ENCODE measurements around the gene B9D1.

The B9D1 gene

DNA sequence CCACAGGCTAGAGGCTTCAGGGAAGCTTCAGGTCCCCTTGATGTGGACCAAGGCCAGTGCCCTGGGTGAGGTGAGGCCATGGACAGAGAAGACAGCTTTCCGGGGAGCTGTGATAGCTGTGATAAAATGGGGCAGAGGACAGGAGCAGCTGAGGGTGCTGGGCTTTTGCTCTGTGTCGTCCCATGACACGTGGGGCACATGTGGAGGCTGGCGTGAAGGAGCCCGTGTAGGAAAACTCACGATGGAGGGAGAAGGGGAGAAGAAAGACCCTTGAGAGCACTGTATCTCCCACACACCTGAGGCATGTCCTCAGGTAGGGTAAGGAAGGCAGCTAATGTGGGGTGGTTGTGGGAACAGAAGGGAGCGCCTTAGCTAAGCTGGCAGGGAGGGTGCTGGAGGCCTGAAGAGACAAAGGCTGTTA is 21.3 kb downstream of the B9D1 start:
- DNase-seq (ENCODE audit: extremely low spot score), result no peak
- no peak for TF ChIP-seq HDGF (IDR thresholded peaks at IDR 0.05; ENCODE audit: borderline replicate concordance)
- no peak for TF ChIP-seq SP1 (IDR thresholded peaks at IDR 0.05)
- TF ChIP-seq FOXK2 (IDR thresholded peaks at IDR 0.05), result no peak
- TF ChIP-seq ARNT (IDR thresholded peaks at IDR 0.05), result no peak
- TF ChIP-seq SUZ12 (IDR thresholded peaks at IDR 0.05), result no peak
- no peak for TF ChIP-seq LEF1 (IDR thresholded peaks at IDR 0.05; ENCODE audit: borderline replicate concordance)
- TF ChIP-seq ZNF384 (IDR thresholded peaks at IDR 0.05), result no peak
- no peak for TF ChIP-seq CTBP1 (IDR thresholded peaks at IDR 0.05; ENCODE audit: borderline replicate concordance)
- TF ChIP-seq FOXA1 (IDR thresholded peaks at IDR 0.05), result no peak
- TF ChIP-seq, protein P1, sequence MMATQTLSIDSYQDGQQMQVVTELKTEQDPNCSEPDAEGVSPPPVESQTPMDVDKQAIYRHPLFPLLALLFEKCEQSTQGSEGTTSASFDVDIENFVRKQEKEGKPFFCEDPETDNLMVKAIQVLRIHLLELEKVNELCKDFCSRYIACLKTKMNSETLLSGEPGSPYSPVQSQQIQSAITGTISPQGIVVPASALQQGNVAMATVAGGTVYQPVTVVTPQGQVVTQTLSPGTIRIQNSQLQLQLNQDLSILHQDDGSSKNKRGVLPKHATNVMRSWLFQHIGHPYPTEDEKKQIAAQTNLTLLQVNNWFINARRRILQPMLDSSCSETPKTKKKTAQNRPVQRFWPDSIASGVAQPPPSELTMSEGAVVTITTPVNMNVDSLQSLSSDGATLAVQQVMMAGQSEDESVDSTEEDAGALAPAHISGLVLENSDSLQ (IDR thresholded peaks at IDR 0.05), result no peak
- TF ChIP-seq L3MBTL2 (conservative IDR thresholded peaks at IDR 0.05), result no peak
- no peak for TF ChIP-seq NFRKB (IDR thresholded peaks at IDR 0.05)
- TF ChIP-seq ELF4 (IDR thresholded peaks at IDR 0.05), result no peak
- no peak for TF ChIP-seq TARDBP (IDR thresholded peaks at IDR 0.05)
- TF ChIP-seq FOXM1 (IDR thresholded peaks at IDR 0.05; ENCODE audit: borderline replicate concordance), result no peak
- no peak for TF ChIP-seq BHLHE40 (IDR thresholded peaks at IDR 0.05; ENCODE audit: borderline replicate concordance)
- ChIA-PET POLR2A (interaction anchor here (1.3 kb wide), 1 partner anchor 21 kb away, joined by 3 read pairs; the partner anchor contains the start of gene B9D1), CTCF (interaction anchor here (1.5 kb wide), 1 partner anchor 22 kb away, joined by 4 read pairs; no protein-coding TSS in a partner anchor)

DNA sequence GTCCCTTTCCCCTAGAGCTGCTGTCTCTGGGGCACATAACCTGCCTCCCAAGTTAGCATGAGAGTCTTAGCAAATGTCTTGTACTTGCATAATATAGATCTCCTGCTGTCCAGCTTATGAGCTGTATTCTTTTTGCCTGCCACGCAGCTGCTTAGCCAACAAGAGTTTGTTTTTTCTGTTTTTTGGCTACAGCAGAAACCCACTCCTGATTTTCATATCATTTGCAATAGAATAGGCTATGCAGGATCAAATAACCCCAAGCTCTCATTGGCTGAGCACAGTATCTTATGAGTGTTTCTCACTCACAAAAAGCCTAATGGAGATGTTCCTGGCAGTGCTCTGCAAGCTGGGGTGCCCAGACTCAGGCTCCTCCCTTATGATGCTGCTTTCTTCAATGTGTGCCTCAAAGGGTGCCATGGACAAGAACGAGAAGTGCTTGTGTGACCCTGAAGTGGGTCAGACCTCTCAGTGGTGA is 23.1 kb downstream of the B9D1 start:
- no peak for DNase-seq (ENCODE audit: extremely low spot score)
- POLR2A ChIA-PET, result no interaction called here
- CTCF ChIA-PET, result interaction anchor here (1.0 to 2.1 kb wide), 2 partner anchors 10 to 31 kb away, joined by 5 to 8 read pairs; no protein-coding TSS in a partner anchor
- TF ChIP-seq CTBP1 (IDR thresholded peaks at IDR 0.05; ENCODE audit: borderline replicate concordance) (no peak), ELF4 (IDR thresholded peaks at IDR 0.05) (no peak), SUZ12 (IDR thresholded peaks at IDR 0.05) (no peak), FOXM1 (IDR thresholded peaks at IDR 0.05; ENCODE audit: borderline replicate concordance) (no peak), FOXA1 (IDR thresholded peaks at IDR 0.05) (no peak), NFRKB (IDR thresholded peaks at IDR 0.05) (no peak), BHLHE40 (IDR thresholded peaks at IDR 0.05; ENCODE audit: borderline replicate concordance) (no peak), L3MBTL2 (conservative IDR thresholded peaks at IDR 0.05) (no peak), HDGF (IDR thresholded peaks at IDR 0.05; ENCODE audit: borderline replicate concordance) (no peak), ARNT (IDR thresholded peaks at IDR 0.05) (no peak), TARDBP (IDR thresholded peaks at IDR 0.05) (no peak), ZNF384 (IDR thresholded peaks at IDR 0.05) (no peak), LEF1 (IDR thresholded peaks at IDR 0.05; ENCODE audit: borderline replicate concordance) (no peak)
- TF ChIP-seq, protein P1 (IDR thresholded peaks at IDR 0.05), result no peak

DNA sequence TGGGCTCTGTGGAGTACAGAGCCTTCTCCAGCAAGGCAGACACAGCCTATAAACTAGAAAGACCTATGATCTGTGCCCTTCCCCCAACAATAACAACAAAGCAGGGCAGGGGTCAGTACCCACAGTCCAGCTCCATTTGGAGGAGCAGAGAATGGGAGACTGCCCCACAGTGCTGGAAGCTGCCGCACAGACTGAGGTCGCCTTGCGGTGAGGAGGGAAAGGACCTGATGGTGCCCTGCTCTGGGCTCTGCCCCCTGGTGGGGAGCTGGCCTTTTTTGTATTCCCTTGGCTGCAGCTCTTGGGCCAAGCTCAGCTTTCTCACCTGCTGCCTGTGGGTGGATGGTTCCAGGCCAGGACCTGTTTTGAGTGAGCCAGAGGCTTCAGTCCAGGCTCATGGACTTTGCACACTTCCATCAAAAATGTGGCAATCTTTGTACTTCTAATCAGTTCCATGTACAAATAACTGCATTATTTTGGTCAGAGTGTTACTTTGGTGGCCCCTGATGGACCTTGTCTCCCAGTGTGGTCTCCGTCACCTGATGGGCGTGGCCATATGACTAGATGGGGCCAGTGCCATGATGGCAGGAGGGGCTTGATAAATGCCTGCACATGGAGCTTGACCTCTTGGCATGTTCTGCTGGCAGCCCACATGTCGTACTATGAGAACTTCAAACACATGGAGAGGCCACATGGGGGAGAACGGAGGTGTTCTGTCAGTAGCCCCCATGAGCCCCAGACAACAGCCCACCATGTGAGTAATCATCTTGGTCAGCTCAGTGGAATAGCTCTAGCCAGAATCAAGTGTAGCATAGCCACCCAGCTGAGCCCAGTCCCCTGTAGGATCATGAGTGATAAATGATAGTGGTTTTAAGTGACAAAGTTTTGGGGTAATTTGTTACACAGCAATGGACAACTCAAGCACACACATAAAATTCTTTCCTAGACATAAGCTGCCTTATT is 24.2 kb downstream of the B9D1 start:
- no peak for TF ChIP-seq FOXA1 (IDR thresholded peaks at IDR 0.05)
- no peak for TF ChIP-seq LEF1 (IDR thresholded peaks at IDR 0.05; ENCODE audit: borderline replicate concordance)
- no peak for TF ChIP-seq CTBP1 (IDR thresholded peaks at IDR 0.05; ENCODE audit: borderline replicate concordance)
- TF ChIP-seq ZNF384 (IDR thresholded peaks at IDR 0.05), result no peak
- no peak for TF ChIP-seq HDGF (IDR thresholded peaks at IDR 0.05; ENCODE audit: borderline replicate concordance)
- no peak for TF ChIP-seq FOXK2 (IDR thresholded peaks at IDR 0.05)
- TF ChIP-seq NFRKB (IDR thresholded peaks at IDR 0.05), result no peak
- TF ChIP-seq SP1 (IDR thresholded peaks at IDR 0.05), result no peak
- no peak for TF ChIP-seq FOXM1 (IDR thresholded peaks at IDR 0.05; ENCODE audit: borderline replicate concordance)
- TF ChIP-seq SUZ12 (IDR thresholded peaks at IDR 0.05), result no peak
- no peak for TF ChIP-seq ELF4 (IDR thresholded peaks at IDR 0.05)
- TF ChIP-seq, protein P1 (IDR thresholded peaks at IDR 0.05), result no peak
- no peak for TF ChIP-seq TARDBP (IDR thresholded peaks at IDR 0.05)
- no peak for TF ChIP-seq L3MBTL2 (conservative IDR thresholded peaks at IDR 0.05)
- no peak for TF ChIP-seq BHLHE40 (IDR thresholded peaks at IDR 0.05; ENCODE audit: borderline replicate concordance)
- no peak for TF ChIP-seq ARNT (IDR thresholded peaks at IDR 0.05)
- ChIA-PET CTCF (interaction anchor here (0.6 to 2.1 kb wide), 8 partner anchors 9 to 154 kb away, joined by 3 to 8 read pairs (median 4); partner anchors contain the start of gene B9D1), POLR2A (interaction anchor here (1.0 kb wide), 1 partner anchor 40 kb away, joined by 3 read pairs; the partner anchor contains the start of gene MAPK7)
- DNase-seq (ENCODE audit: extremely low spot score), result peak; percentile 65

DNA sequence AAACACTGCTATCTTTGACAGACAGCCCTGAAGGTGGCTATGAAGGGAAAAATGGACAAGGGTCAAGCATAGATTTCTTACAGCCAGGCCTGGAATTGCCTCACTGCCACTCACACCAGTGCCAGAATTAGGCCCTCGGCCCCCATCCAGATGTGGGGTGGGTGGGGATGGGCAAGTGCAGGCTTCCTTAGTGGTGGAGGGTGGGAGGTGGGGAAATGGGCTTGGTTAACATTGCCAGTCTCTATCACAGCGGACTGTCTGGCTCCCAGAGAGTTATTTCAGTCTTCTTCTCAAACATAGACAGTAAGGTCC is 24.9 kb downstream of the B9D1 start:
- CTCF ChIA-PET, result interaction anchor here (1.0 to 2.1 kb wide), 4 partner anchors 8 to 155 kb away, joined by 3 to 8 read pairs (median 4); no protein-coding TSS in a partner anchor
- no peak for DNase-seq (ENCODE audit: extremely low spot score)
- TF ChIP-seq FOXK2 (IDR thresholded peaks at IDR 0.05), result no peak
- no peak for TF ChIP-seq ARNT (IDR thresholded peaks at IDR 0.05)
- no peak for TF ChIP-seq CTBP1 (IDR thresholded peaks at IDR 0.05; ENCODE audit: borderline replicate concordance)
- TF ChIP-seq FOXA1 (IDR thresholded peaks at IDR 0.05), result no peak
- TF ChIP-seq SUZ12 (IDR thresholded peaks at IDR 0.05), result no peak
- TF ChIP-seq NFRKB (IDR thresholded peaks at IDR 0.05), result no peak
- TF ChIP-seq ELF4 (IDR thresholded peaks at IDR 0.05), result no peak
- TF ChIP-seq FOXM1 (IDR thresholded peaks at IDR 0.05; ENCODE audit: borderline replicate concordance), result no peak
- TF ChIP-seq HDGF (IDR thresholded peaks at IDR 0.05; ENCODE audit: borderline replicate concordance), result no peak
- TF ChIP-seq LEF1 (IDR thresholded peaks at IDR 0.05; ENCODE audit: borderline replicate concordance), result no peak
- TF ChIP-seq ZNF384 (IDR thresholded peaks at IDR 0.05), result no peak
- TF ChIP-seq SP1 (IDR thresholded peaks at IDR 0.05), result no peak
- TF ChIP-seq TARDBP (IDR thresholded peaks at IDR 0.05), result no peak
- TF ChIP-seq L3MBTL2 (conservative IDR thresholded peaks at IDR 0.05), result no peak
- TF ChIP-seq BHLHE40 (IDR thresholded peaks at IDR 0.05; ENCODE audit: borderline replicate concordance), result no peak
- TF ChIP-seq, protein P1 (IDR thresholded peaks at IDR 0.05), result no peak
- POLR2A ChIA-PET, result no interaction called here
